ENCODE measurements around the gene MPEG1. TPM values are rescaled to one million over a fixed set of nuclear protein-coding genes. Genes with fewer than 3 reads are reported as not detected.

The MPEG1 gene
- total and polyA plus RNA-seq, 9 of the 15 experiments (the other 6 are each of a cell fraction or from before 2014, with no cell fraction given) = 0.07 TPM; not detected in 8

GRCh38 chr11:59255281-59255680 is 42.6 kb upstream of the MPEG1 start (continued):
- TF ChIP-seq FOXP4 (CRISPR knock-in tag; IDR thresholded peaks at IDR 0.05; ENCODE audit: borderline replicate concordance) (no peak), TFAM (CRISPR knock-in tag; conservative IDR thresholded peaks at IDR 0.05) (no peak), KLF10 (CRISPR knock-in tag; IDR thresholded peaks at IDR 0.05) (no peak), ZZZ3 (IDR thresholded peaks at IDR 0.05) (no peak), E2F4 (CRISPR knock-in tag; IDR thresholded peaks at IDR 0.05; ENCODE audit: low read depth) (no peak)

- ATAC-seq (no peak), DNase-seq (ENCODE audit: extremely low read depth in 1 of 4, low spot score in 3 of 4) (no peak), FAIRE-seq (no peak)
- no TSS peak for BruUV-seq (replicated peaks)
- Histone ChIP-seq H3K9me1 (ENCODE audit: control insufficient read depth, insufficient read depth, low read length) (no peaks in the 10 kb centered on the region), H3K36me3 (ENCODE audit: control insufficient read depth, insufficient read depth, low read length) (no peaks in the 10 kb centered on the region), H3K4me3 (no peak overlapping the region), H2AFZ (ENCODE audit: low read depth, low read length) (no peak overlapping the region), H3K4me2 (ENCODE audit: insufficient read depth, low read length) (no peak overlapping the region), H3K79me2 (ENCODE audit: control insufficient read depth, insufficient read depth, low read length) (no peaks in the 10 kb centered on the region), H3K9ac (ENCODE audit: insufficient read depth in 1 of 2, low read depth in 2 of 2, low read length in 2 of 2) (no peak overlapping the region), H3K4me1 (replicated peaks in 1 of 2; ENCODE audit: control insufficient read depth in 2 of 2, insufficient read depth in 2 of 2, low read length in 2 of 2) (no peaks in the 10 kb centered on the region), H3K27me3 (ENCODE audit: control insufficient read depth in 2 of 2, insufficient read depth in 2 of 2, low read length in 2 of 2) (peaks cover 0 to 14% of the 10 kb centered on the region in 2 experiments; a peak in 3 of 5 replicates), H3K27ac (ENCODE audit: extremely low read depth, low read depth, low read length) (no peak overlapping the region), H3K9me3 (replicated peaks; ENCODE audit: control insufficient read depth, insufficient read depth, low read depth, low read length) (no peaks in the 10 kb centered on the region), H4K20me1 (replicated peaks; ENCODE audit: control insufficient read depth, insufficient read depth, low read length) (no peaks in the 10 kb centered on the region)
- ChIA-PET POLR2A (no interaction called here), CTCF (ENCODE audit: low intra/inter-chr PET ratio) (no interaction called here)
- intact Hi-C loops (cut with micrococcal nuclease) = no loop called here
- in situ Hi-C loops (cut with MboI) = no loop called here
- TF ChIP-seq RBM34 (IDR thresholded peaks at IDR 0.05; ENCODE audit: borderline replicate concordance, insufficient read depth, low read length) (no peak), IRF2 (CRISPR knock-in tag; IDR thresholded peaks at IDR 0.05) (no peak), ZNF717 (CRISPR knock-in tag; IDR thresholded peaks at IDR 0.05) (no peak), ZNF395 (CRISPR knock-in tag; IDR thresholded peaks at IDR 0.05) (no peak), POLR2A (conservative IDR thresholded peaks at IDR 0.05) (no peak), ZBTB26 (CRISPR knock-in tag; IDR thresholded peaks at IDR 0.05) (no peak), PRPF4 (IDR thresholded peaks at IDR 0.05; ENCODE audit: insufficient read depth, low read depth, low read length, poor library complexity, severe bottlenecking) (no peak), ZC3H4 (CRISPR knock-in tag; IDR thresholded peaks at IDR 0.05; ENCODE audit: borderline replicate concordance) (no peak), CC2D1A (IDR thresholded peaks at IDR 0.05) (no peak), ESRRB (CRISPR knock-in tag; IDR thresholded peaks at IDR 0.05; ENCODE audit: borderline replicate concordance) (no peak)
Observed at GRCh38 chr11:59254286-59254685, 41.6 kb upstream of the MPEG1 start.
